Raji (cell line): ENCODE data around the gene SMIM30.

Experiments
- POLR2A ChIP-seq: IDR thresholded peaks from 2 replicates; pipeline ENCODE4 v1.6.1; 2011; ENCODE audit warnings: low read depth, low read length, control low read depth; ENCODE audit not compliant: insufficient read depth

The SMIM30 gene, protein sequence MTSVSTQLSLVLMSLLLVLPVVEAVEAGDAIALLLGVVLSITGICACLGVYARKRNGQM

DNA sequence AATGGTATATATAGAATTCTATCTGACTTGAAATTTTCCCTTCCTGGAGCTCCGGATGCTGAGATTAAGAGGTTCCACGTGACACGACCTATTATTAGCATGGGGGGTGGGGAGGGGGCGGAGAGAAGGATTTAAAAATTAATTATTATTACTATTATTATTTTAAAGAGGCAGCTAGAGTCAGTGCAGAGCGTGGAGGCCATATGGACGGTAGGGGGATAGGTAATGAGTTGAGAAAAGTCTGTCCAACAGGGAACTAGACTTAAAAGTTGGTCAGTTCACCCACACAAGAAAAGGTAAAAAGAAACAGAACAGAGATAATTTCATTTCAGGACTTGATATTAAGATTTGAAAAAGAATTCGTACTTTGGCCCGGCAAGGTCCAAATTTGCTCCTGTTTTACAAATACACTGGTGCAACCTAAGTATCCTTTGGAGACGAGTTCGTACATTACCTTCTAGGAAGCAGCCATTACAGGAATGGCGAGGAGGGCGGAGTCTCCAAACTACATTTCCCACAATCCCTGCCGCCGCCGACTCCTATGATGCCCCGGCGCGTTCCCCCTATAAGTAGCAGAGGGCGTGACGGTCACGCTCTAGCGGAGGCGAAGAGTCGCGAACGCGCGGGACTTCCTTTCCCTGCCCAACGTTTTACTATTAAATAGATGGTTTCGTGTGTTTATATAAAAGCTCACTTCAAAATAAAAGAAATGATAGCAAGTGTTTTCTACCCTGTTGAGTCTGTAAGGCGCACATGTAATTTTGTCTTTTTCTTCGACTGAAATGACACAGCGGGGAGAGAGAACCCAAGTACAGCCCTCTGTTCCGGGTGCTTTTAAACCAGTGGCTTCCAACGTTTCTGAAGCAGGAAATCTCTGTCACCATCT lies at the start of gene SMIM30:
Gene SMIM30 (minus strand): TSS at position 481 of the 886 bp plus-strand sequence. CDS start 976 bp downstream, outside the sequence.
- TF ChIP-seq POLR2A = peak; percentile 64

DNA sequence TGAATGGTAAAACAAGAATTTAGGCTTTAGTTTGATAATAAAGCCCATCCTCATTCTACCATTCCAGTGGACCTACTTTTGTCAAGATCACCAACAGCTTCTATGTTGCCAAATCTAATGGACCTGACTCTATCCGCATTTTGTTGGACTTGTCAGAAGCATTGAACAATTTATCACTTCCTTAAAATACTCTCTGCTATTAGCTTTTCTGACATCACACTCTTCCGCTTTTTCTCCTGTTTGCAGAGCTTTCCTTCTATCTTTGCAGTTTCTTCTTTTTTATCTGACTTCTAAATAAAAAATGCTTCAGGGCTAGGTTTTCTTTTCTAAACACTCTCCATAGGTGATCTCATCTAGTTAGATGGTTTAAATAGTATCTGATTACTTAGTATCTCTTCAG lies 42.7 kb upstream of the SMIM30 start:
- TF ChIP-seq POLR2A = no peak

DNA sequence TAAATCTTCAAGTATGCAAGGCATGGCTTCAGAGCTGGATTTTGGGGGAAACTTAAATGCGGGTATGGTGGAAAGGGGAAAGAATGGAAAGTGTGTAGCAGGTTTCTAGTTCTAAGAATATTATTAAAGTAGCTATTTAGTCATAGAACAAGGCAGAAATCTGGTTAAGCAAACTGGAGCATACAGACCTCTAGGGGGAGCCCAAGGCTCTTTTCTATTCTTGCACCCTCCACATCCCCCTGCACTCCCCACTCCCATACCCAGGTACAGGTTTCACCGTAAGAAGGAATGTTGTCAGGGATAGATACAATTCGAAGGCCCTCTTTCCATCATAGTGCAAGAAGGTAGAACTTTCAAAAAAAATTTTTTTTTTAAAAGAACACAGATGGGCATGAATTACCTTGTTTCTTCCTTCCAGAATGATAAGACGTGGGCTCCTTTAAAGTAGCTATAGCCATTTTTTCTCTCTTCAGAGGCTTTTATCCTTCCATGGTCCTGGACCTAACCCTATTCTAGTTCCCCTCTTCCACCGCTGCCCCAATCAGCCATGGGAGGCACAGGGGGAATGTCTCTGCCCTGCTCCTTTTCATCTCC lies 41.5 kb upstream of the SMIM30 start:
- no peak for TF ChIP-seq POLR2A

DNA sequence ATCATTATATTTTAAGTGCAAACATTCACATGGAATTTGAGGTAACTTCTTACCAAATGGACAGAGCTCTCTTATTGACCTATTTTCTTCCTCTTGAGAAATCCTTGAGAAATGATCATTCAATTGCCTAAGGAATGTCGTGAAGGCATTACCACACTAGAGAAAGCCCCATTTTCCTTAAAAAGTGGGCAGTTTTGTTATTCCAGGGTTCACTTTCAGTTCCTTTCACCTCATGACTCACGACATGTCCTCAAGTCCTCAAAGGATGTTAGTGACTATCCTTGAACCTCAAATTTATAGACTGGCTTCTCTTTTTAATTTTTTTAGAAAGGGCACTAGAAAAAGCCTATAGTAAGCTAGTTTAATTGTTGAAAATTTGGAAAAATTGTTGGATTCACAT lies 40.4 kb upstream of the SMIM30 start:
- no peak for TF ChIP-seq POLR2A

DNA sequence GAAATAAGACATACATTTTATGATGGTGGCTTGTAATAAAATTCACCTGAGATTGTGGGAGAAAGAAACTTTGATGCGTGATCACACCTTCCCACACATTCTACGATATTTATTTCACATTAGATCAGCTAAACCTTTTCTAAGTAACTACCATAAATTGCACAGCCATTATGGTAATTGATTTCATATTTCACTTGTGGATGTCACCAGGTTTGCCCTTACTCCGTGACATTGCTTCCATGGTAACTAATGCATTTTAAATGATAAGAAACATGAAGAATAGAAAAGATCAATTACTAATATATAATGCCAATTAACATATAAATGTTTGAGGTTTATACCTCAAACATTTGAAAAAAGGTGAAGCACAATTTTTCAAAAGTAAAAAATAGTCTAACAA lies 35.8 kb upstream of the SMIM30 start:
- TF ChIP-seq POLR2A = no peak

DNA sequence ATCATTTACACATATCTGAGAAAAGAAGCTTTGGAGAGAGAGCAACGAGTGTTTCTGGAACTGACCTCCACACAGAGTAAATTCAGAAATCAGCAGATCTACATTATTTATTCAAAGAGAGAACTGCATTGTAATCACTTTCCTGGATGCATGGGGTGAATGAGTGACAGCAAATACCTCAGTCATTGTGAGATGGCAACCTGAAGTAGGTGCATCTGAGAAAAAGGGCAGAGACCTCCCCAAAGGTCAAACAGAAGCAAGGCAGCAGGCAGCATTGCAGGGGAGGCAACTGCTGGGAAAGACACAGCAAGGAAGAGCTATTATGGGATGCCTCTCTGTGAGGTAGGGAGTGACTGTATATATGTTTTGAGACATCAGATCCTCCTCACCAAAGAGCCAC lies 26.5 kb upstream of the SMIM30 start:
- no peak for TF ChIP-seq POLR2A

DNA sequence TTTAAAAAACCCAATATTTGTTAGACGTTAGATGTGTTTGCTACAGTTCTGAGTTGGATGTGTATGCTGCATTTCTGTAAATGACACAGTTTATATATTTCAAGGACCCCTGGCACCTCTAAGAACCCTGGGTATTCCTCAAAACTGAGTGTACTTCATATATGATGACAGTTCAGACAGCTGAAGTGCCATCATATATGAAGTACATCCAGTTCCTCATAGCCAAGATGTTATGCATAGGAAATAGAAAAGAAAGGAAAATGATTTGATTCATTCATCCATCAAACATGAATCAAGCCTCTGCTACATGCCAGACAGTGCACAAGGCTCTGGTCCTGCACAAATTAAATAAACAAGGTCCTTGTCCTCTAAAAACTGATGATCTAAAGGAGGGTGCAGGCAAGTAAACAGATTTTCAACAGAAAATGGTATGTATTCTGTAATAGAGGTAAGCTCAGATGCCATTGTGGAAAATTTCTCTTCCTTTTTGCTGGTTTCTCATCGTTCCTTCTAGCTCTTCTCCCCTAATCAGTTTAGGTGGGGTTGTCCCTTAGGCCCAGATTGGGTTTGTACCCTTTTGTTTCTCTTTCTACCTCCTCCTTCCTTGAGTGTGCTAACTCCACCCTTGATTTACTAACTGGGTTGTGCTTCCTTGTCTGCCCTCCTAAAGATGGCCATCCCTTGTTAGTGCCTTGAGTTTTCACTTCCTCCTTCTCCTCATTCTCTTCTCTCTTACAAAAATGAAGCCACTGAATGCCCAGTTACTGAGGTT lies 25.3 kb upstream of the SMIM30 start:
- no peak for TF ChIP-seq POLR2A

DNA sequence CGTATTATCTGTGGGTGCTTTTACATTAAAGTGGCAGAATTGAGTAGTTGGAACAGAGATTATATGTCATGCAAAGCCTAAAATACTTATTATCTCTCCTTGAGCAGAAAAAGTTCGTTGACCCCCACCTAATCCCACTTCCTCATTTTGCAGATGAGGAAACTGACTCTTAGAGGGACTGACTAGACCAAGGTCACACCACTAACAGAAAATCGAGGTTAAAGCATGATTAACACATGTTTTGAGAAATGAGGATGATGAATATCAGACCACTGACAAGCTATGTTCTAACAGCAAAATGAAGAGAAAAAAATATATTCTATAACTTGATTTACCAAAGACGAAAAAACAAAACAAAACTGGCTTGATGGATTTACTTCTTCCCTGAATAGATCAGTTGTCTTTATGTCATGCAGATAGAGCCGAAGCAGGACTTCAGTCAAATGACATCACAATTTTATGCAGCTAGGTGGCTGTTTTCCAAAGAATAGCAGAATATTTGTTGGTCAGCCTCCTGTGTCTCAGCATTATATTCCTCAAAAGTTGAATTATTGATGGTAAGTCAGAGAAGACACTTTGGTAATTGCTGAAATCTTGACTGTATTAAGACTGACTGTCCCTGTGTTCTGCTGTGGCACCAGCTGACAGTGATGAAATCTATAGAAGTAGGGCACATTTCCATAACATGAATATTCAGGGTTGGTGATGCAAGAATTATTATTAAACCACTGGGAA lies 24.2 kb upstream of the SMIM30 start:
- TF ChIP-seq POLR2A = no peak

DNA sequence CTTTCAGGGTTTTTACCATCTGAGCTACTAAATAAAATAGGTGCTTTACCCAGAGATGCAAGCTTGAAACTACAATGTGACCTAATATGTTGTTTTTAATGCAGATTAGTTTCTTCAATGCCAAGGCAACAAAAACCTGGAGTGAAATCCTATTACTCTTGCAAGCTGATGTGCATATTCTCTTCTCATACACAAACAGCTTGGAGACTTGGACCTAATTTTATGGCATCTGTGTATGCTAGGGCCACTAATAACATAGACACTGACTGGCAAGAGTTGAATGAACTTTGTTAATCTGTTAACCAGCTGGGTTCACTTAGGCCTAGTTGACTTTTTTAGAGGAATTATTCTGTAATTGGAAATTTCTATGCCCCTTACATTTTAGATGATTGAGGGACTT lies 23.4 kb upstream of the SMIM30 start:
- no peak for TF ChIP-seq POLR2A

DNA sequence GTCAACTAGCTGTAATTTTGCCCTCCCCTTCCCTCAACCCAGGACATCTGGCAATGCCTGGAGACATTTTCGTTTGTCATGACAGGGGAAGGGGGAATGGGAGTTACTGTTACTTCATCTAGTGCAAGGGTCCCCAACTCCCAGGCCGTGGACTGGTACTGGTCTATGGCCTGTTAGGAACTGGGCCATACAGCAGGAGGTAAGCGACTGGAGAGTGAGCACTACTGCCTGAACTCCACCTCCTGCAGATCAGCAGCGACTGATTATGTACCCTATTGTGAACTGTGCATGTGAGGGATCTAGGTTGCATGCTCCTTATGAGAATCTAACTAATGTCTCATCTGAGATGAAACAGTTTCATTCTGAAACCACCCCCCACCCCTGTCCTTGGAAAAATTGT lies 22.6 kb upstream of the SMIM30 start:
- TF ChIP-seq POLR2A = no peak

DNA sequence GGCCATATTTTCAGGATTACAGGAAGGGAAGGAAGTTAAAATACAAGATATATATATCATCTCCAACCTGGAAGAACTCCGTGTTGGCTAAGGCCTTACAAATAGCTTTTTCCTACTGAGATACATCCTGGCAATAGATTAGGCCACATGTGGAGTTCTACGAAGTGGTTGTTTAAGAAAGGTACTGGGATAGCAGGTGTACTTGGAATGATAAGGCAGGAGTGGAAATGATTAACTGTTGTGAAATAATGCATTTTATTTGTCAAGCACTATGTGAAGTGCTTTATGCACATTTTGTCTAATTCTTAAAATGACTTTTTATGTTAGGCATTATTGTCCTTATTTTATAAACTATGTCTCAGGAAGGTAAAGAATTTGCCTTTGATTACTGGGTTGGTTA lies 18.9 kb upstream of the SMIM30 start:
- TF ChIP-seq POLR2A = no peak

DNA sequence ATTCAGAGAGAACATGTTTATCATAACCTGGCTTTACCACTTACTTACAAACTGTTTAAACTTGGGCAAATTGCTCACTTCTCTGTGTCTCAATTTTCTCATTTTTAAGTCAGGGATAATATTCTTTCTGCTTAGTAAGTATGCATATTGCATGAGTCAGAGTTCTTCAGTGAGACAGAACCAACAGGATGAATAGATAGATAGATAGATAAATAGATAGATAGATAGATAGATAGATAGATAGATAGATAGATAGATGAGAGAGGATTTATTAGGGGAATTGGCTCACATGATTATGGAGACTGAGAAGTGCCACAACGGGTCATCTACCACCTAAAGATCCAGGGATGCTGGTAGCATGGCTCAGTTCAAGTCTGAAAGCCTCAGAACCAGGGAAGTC lies 15.7 kb upstream of the SMIM30 start:
- no peak for TF ChIP-seq POLR2A

DNA sequence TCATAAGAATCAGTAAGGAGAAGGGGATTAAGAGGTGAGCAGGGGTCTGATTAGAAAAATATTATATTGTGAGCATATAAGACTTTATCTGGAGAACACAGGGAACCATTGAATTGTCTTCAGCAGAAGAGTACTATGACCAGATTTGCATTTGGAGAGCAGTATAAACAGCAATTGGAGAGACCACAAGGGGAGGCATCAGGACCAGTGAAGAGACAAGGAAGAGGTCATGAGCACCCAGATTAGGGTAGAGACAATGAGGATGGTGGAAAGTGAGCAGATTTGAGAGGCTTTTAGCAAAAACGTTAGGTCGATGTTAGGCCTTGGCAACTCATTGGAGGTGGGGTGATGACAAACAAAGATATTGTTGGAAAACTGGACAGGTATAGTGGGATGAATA lies 13.0 kb upstream of the SMIM30 start:
- no peak for TF ChIP-seq POLR2A

DNA sequence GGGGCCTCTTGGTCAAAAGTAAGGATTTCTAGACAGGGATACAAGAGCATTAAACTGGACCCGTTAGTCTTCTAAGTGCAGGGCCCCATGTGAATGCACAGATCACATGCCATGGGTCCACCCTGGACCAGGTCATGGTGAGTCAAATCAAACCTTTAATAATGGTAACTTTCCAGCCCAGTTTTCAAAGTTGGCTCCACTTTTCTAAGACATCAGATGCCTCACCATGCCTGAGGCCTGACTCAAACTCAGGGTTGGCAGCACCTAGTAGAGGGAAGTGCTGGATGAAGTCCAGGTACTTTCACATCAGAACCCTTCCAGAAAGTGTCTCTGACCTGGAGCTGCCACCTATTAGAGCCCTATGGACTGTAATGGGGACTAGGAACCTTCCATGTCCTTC lies 9.7 kb upstream of the SMIM30 start:
- TF ChIP-seq POLR2A = no peak

DNA sequence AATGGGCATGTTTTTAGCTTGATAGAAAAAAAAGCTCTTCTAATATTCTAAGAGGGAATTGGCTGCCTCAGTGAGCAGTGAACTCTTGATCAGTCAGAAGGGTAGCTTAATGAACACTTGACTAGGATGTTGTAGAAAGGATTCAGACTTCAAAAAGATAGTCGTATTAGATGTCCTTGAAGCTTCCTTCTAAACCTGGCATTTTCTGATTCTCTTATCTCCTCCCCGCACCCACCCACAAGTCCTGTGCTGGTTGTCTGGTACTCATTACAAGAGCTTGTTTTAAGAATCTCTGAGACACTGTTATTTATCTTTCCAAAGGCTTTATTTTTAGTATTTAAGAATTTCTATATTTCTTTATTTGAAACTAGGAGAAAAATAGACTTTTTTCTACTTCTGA lies 7.4 kb upstream of the SMIM30 start:
- no peak for TF ChIP-seq POLR2A
